HCT116 (cell line): ENCODE results near the gene PIEZO2. TPM values are rescaled to one million over a fixed set of nuclear protein-coding genes. Genes with fewer than 3 reads are reported as not detected.

Source experiments
- ATAC-seq: fragments of 200-7000 bp; cut with Tn5 transposase; 2 replicates; pipeline ENCODE4 v1.9.1; 2020; ENCODE audit warnings: mild to moderate bottlenecking, moderate library complexity
- BruUV-seq: library from RNA; stranded (reverse); fragments of 400-500 nt; replicated peaks from 2 replicates; lab custom pipeline; 2021; lab: Mats Ljungman, UMichigan
- CTCF ChIA-PET: fragments of 300-600 bp; sonication (Branson Sonifier 250); formaldehyde crosslinking; loops from one replicate; lab custom pipeline; 2021; ENCODE audit warnings: antibody characterized with exemption; lab: Charles Lee
- POLR2A ChIA-PET: fragments of 300-600, 350-600 bp; sonication (Branson Sonifier 250); formaldehyde crosslinking; loops from one replicate; lab custom pipeline; 2021; ENCODE audit warnings: antibody characterized with exemption; lab: Charles Lee
- RAD21 ChIA-PET, 2 experiments: fragments of 300-600 bp; sonication (Branson Sonifier 250); formaldehyde crosslinking; loops; one replicate each; lab custom pipeline; 2023; ENCODE audit warnings: low total read pairs in 2 of 2; ENCODE audit not compliant: uncharacterized antibody in 2 of 2, unreplicated experiment in 2 of 2, low non-redundant PET in 1 of 2; lab: Charles Lee
- DNase-seq: peaks from one replicate; pipeline ENCODE4 v3.0.0-alpha.2; 2010; ENCODE audit warnings: low read depth, low spot score
- H2AFZ ChIP-seq: fragments of 200-600 bp; shearing (Covaris generic), sonication (generic); 2 replicates; pipeline ENCODE4 v1.6.1; 2017; ENCODE audit warnings: low read depth, mixed run types, mixed read lengths, antibody characterized with exemption, low read length; ENCODE audit not compliant: poor library complexity, severe bottlenecking
- H3K27ac ChIP-seq: 2 replicates; pipeline ENCODE4 v1.5.1; 2012; ENCODE audit warnings: low read depth, low read length
- H3K27me3 ChIP-seq: fragments of 200-600 bp; sonication (generic); 2 replicates; pipeline ENCODE4 v1.6.1; 2016; ENCODE audit warnings: mixed run types, low read length, mixed read lengths; ENCODE audit not compliant: insufficient read depth
- H3K36me3 ChIP-seq, 2 experiments: fragments of 200-500 bp in 1 of 2; fragments of 200-600 bp in 1 of 2; sonication (Bioruptor generic) in 1 of 2; sonication (generic) in 1 of 2; 2 replicates each; pipeline versions ENCODE4 v1.5.1 to v1.6.1; 2014 to 2016; ENCODE audit warnings: low read length in 2 of 2, inconsistent platforms in 1 of 2, mixed read lengths in 1 of 2, mixed run types in 1 of 2; ENCODE audit not compliant: insufficient read depth in 2 of 2, control insufficient read depth in 1 of 2
- H3K4me1 ChIP-seq, 2 experiments: fragments of 200-600 bp in 1 of 2; sonication (generic) in 1 of 2; 2 replicates each; pipeline versions ENCODE4 v1.5.1 to v1.6.1; 2012 to 2017; ENCODE audit warnings: low read length in 2 of 2, inconsistent platforms in 1 of 2, mild to moderate bottlenecking in 1 of 2, mixed read lengths in 1 of 2, mixed run types in 1 of 2, moderate library complexity in 1 of 2; ENCODE audit not compliant: insufficient read depth in 2 of 2, control insufficient read depth in 1 of 2
- H3K4me2 ChIP-seq: fragments of 200-600 bp; sonication (generic); 2 replicates; pipeline ENCODE4 v1.6.1; 2017; ENCODE audit warnings: mixed run types, low read length, mixed read lengths
- H3K4me3 ChIP-seq, 2 experiments: fragments of 200-600 bp in 1 of 2; sonication (generic) in 1 of 2; replicated peaks in 1 of 2; 2 replicates each; pipeline ENCODE4 v1.5.1; 2011 to 2016; ENCODE audit warnings: low read length in 2 of 2, control low read depth in 1 of 2, low read depth in 1 of 2, mild to moderate bottlenecking in 1 of 2, mixed read lengths in 1 of 2, mixed run types in 1 of 2
- H3K79me2 ChIP-seq: fragments of 200-600 bp; sonication (generic); 2 replicates; pipeline ENCODE4 v1.6.1; 2017; ENCODE audit warnings: mild to moderate bottlenecking, mixed run types, low read length, moderate library complexity, mixed read lengths; ENCODE audit not compliant: insufficient read depth
- H3K9ac ChIP-seq: fragments of 200-600 bp; sonication (generic); 2 replicates; pipeline ENCODE4 v1.6.1; 2016; ENCODE audit warnings: low read length, mixed read lengths
- H3K9me2 ChIP-seq: fragments of 200-600 bp; sonication (generic), shearing (Covaris generic); 2 replicates; pipeline ENCODE4 v1.6.1; 2017; ENCODE audit warnings: mixed run types, mild to moderate bottlenecking, moderate library complexity; ENCODE audit not compliant: insufficient read depth
- H3K9me3 ChIP-seq, 2 experiments: fragments of 200-500 bp in 1 of 2; fragments of 200-600 bp in 1 of 2; sonication (Bioruptor generic) in 1 of 2; sonication (generic) in 1 of 2; 2 replicates each; pipeline ENCODE4 v1.6.1; 2014 to 2017; ENCODE audit warnings: low read length in 2 of 2, mixed read lengths in 2 of 2, inconsistent platforms in 1 of 2, low read depth in 1 of 2, mild to moderate bottlenecking in 1 of 2, mixed run types in 1 of 2, moderate library complexity in 1 of 2; ENCODE audit not compliant: control insufficient read depth in 1 of 2, insufficient read depth in 1 of 2
- H4K20me1 ChIP-seq: fragments of 200-600 bp; sonication (generic), shearing (Covaris generic); 2 replicates; pipeline ENCODE4 v1.6.1; 2017; ENCODE audit warnings: mixed run types, mild to moderate bottlenecking, moderate library complexity; ENCODE audit not compliant: insufficient read depth
- CTCF ChIP-seq, 3 experiments: fragments of 200-600 bp in 1 of 3; sonication (generic) in 1 of 3; IDR thresholded peaks in 2 of 3; conservative IDR thresholded peaks in 1 of 3; 2 replicates each; pipeline ENCODE4 v1.5.1; 2012 to 2017; ENCODE audit warnings: low read depth in 2 of 3, low read length in 2 of 3, antibody characterized with exemption in 1 of 3, borderline replicate concordance in 1 of 3, control low read depth in 1 of 3, mild to moderate bottlenecking in 1 of 3, mixed read lengths in 1 of 3, mixed run types in 1 of 3, moderate library complexity in 1 of 3; ENCODE audit not compliant: insufficient read depth in 1 of 3
- EGR1 ChIP-seq: IDR thresholded peaks from 2 replicates; pipeline ENCODE4 v1.6.1; 2012; ENCODE audit warnings: low read depth
- ZBTB33 ChIP-seq: IDR thresholded peaks from 2 replicates; pipeline ENCODE4 v1.6.1; 2011; ENCODE audit warnings: mild to moderate bottlenecking, low read length, moderate library complexity; ENCODE audit not compliant: insufficient replicate concordance; ENCODE audit errors: extremely low read depth
- ZFX ChIP-seq: fragments of 450-650 bp; IDR thresholded peaks from 2 replicates; pipeline ENCODE4 v1.6.1; 2017
- intact Hi-C: fragments of 100-400 bp; cut with micrococcal nuclease; formaldehyde crosslinking; loops from 2 replicates; pipeline ENCODE4 v1.10.0; 2022
- total RNA-seq: library from RNA; stranded (reverse); gene quantifications from one replicate; pipeline ENCODE4 v1.2.1, GENCODE V29; 2021; ENCODE audit not compliant: unreplicated experiment
- TF ChIP-seq, protein P1 (sequence below): IDR thresholded peaks from 2 replicates; pipeline ENCODE4 v1.6.1; 2012

Gene PIEZO2
- total RNA-seq, 1 experiment from 2014 or later: 0.34 TPM

GRCh38 chr18:10687161-10687925, 462.0 kb downstream of the PIEZO2 start:
- DNase-seq (no peak), ATAC-seq (peak; percentile 30; the same call in 1 of the 2 replicates)
- Histone ChIP-seq H3K36me3 (no peaks in the 10 kb centered on the region), H4K20me1 (no peaks in the 10 kb centered on the region), H3K4me1 (no peaks in the 10 kb centered on the region), H3K4me2 (no peak overlapping the region), H3K9me3 (no peaks in the 10 kb centered on the region), H3K27me3 (peaks cover 18% of the 10 kb centered on the region), H3K9ac (no peak overlapping the region), H3K79me2 (no peaks in the 10 kb centered on the region), H3K27ac (no peak overlapping the region), H3K9me2 (no peaks in the 10 kb centered on the region), H3K4me3 (no peak overlapping the region), H2AFZ (no peak overlapping the region)
- no TSS peak for BruUV-seq
- ChIA-PET POLR2A (no interaction called here), CTCF (no interaction called here), RAD21 (no interaction called here)
- intact Hi-C loops: no loop called here
- TF ChIP-seq CTCF (IDR thresholded peaks at IDR 0.05 in 2 of 3, conservative IDR thresholded peaks at IDR 0.05 in 1 of 3; ENCODE audit: borderline replicate concordance in 1 of 3, insufficient read depth in 1 of 3, low read depth in 2 of 3, low read length in 2 of 3) (no peak), EGR1 (no peak), ZFX (no peak), ZBTB33 (no peak)
- TF ChIP-seq, protein P1, sequence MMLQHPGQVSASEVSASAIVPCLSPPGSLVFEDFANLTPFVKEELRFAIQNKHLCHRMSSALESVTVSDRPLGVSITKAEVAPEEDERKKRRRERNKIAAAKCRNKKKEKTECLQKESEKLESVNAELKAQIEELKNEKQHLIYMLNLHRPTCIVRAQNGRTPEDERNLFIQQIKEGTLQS: no peak
